Measurements from ENCODE around the gene DNAH10.

Gene DNAH10

DNA sequence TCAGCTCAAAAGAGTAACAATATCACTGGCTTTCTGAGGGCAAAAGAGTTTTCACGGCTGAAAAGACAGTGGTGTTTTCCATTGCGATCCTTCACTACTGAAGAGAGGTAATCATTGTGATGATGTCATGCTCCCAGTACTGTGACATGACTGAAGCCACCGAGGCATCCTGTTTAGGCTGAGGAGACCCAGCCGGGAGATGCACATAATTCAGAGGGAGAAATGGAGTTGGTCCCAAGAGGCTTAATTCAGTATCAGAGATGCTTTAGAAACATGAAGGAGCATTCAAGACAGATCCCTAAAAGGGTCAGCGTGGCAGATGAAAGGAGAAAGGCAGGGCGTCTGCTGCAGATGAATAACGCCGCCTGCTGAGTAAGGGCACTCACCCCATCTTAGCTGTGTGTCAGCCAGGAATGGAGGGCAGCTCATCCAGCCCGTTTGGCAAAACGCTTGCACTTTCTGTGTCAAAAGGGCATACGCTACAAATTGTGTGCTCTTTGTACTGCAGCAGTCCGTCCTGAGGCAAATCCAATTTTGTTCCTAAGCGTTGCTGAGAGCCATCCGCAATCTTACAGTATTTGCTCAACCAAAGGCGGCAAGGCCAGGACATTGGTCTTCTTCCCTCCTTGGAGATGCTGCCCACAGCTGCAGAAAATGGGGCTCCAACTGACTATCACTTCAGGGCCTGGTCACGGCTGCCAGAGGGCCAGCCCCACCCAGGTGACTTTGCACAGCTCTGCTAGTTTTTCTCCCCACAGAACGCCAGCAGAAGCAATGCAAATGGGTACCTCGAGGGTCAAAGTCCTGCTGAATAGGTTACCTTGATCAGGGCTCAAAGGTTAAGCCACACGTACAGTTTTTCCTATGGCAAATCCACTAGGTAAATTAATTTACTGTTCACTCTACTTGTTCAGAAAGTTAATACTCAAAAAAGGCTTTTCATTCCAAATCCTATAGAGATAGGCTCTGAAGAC is 187.0 kb downstream of the DNAH10 start:
- no peak for DNase-seq (ENCODE audit: low spot score)

DNA sequence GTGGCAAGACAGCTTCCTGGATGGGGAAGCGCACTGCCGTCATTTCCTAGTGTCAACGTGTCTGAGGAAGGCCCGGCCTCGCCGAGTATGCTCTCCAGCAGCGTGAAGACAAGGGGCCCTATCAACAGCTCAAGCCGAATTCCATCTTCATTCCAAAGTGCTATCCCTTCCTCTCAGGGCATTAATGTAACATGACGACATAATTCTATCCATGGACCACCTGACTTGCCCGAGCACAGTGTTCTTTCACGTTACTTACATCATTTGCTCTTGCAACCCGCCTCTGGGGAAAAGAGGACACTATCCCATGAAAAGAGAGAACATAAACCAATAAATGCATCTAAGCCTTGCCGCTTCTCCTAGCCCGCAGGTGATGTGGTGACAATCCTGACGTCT is 187.7 kb downstream of the DNAH10 start:
- no peak for DNase-seq (ENCODE audit: low spot score)

DNA sequence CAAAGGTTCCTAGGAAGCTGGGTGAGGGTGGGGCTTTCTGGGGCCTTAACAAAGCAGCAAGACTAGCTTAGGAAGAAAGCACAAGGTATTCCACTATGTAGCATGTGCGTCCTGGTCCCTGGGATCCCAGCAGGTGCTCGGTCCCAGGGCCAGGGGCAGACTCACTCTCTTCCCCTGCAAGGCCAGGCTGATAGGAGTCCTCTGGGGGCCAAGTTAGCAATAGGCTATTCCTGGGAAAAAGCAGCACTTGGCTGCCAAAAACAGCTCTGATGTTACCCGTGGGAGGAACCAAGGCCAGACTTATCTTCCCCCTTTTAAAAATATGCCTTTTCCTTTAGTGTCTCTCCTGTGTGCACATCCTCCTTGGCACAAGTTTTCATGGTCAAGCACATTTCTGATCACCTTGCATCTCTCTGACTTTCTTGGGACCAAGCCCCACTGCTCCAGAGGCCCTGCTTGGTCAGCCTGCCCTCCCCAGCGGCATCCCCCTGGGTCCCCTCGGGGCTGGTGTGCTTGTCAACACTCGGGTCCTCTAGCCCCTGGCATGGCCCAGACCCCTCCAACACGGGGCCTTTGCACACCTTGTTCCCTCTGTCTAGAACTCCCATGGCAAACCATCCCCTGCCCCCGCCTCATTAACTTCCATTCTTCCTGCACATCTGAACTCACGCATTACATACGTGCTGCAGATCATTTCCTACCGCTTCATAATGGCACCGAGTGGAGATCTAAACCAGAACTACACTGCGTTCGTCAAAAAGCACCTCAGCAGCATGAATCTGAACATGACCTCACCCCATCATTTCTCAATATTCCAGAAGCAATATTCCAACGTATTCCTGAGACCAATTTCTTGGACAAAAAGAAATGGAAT is 188.6 kb downstream of the DNAH10 start:
- DNase-seq (ENCODE audit: low spot score): no peak

DNA sequence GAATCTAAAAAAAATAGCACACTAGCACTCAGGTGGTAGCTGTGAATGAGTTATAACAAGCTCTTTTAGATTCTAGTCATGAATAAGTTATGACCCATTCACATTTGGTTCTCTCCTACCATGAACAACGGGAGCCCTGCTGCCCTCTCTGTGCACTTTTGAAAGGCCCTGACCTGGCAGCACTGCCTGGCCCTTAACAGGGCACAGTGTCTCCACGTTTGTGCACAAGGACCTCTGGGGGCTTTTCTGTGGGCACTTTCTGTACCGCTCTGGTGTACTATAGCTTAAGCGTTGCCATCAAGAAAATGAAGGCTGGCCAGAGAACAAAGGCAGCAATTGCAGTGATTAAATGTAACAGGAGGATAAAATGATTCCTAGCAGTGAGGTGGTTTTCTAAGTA is 189.4 kb downstream of the DNAH10 start:
- no peak for DNase-seq (ENCODE audit: low spot score)

DNA sequence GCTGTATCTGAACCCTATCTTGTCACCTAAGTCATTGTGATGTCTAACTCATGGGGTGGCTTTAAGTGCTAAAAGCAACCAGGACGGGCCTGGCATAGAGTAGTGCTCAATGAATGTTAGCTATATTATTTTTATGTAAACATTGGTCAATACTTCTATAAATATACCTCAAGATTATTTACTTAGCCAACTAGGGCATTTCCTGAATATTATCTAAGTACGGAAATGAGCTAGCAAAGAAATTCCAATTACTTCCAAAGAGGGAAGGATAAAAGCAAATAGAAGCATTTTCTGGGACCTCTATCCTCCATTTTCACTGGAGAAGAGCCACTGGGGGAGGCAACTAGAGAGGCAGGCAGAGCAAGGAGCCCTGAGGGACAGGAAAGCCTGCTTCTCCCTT is 189.9 kb downstream of the DNAH10 start:
- no peak for DNase-seq (ENCODE audit: low spot score)

DNA sequence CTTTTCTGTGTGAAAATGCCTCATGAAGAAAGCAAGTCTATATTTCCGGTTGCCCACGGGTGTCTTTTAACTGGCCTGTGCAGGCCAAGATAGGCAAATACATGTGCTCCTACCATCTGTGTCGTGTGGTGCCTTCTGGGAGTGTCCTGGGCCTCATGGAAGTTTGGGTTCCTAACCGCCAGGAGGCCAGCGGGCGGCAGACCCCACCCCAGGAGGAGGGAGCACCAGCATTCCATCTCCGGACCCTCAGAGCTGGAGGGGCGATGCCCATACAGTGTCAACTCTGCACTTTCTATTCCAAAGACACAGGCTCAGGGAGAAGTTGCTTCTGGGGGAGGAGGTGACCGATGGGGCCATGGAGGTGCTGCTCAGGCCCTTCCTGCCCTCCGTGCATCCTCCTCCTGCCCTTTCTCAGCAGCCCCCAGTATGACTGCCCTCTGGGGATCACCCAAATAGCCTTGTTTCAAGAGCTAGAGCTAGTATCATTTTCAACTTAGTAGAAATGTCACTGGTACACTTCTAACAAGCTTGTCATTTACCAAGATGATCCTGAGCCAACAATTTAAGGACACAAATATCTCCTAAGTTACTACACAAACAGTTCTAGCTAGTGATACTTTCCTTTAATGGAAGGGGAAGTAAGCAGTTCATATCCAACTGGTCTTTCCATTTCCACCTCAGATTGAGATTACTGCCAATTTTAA is 192.7 kb downstream of the DNAH10 start:
- no peak for DNase-seq (ENCODE audit: low spot score)

DNA sequence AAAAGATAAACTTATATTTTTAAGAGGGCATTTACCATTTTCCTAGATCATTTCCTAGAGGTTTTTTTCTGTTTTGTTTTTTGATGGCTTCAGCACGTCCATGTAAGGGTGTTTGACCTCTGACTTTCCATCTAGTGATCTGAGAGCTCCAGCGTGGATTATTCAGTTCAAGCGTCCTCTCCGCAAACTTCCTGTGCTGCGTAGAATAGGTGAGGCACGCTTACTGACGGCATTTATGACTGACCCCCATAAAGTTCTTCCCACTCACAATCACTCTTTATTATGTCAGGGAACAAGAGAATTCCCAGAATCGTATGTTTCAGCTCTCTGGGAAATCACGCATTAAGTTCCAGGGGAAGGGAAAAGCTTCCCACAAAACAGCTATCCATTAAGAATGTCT is 194.1 kb downstream of the DNAH10 start:
- no peak for DNase-seq (ENCODE audit: low spot score)

DNA sequence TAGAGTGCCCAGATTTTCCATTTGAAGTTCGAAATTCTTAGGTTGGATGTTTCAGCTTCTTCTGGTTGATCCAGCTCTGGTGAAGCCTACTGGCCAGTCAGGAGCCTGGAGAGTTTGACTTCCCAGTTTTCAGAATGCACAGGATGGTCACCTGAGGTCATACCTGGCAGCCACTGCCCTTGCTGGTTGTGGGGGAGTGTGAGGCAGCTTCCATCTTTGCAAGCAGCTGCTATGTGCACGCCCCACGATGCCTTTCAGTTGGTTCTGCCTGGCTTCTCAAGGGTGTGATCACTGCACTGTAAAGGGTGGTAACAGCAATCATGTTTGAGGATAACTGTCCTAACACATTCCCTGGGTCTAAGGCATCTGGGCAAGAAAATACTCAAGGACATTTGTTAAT is 195.1 kb downstream of the DNAH10 start:
- no peak for DNase-seq (ENCODE audit: low spot score)

DNA sequence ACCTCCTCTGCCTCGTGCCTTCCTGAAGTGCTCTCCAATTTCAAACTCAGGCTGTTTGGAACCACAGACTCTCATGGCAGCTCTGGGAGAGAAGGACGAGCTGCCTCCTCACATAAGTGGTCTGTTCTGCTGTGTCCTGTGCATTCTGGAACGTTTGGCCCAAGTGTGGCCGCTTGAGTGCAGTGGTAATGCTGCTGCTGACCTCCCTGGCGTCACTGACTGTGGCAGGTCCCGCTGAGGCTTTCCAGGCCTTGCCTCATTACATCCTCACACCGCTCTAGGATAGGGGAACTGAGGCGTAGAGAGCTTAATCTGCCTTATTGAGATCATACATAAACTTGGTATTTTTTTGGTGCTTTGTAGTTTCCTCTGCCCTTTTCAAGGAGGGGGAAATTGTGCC is 196.4 kb downstream of the DNAH10 start:
- no peak for DNase-seq (ENCODE audit: low spot score)

DNA sequence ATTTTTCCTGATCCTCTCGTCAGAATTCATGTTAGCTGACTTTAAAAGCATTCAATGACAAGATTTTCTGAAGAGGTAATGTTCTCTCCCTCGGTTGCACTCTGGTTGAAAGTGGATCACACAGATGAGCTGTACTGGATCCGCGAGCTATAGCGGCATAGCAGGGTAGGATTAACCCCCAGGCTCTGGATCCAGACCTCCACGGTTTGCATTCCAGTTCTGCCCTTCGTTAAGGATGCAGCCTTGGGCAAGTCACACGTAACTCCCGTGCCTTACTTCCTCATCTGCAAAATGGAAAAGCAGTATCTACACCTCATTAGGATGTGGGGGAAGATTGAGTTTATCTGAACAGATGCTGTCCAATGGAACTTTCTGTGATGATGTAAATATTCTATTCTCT is 196.8 kb downstream of the DNAH10 start:
- no peak for DNase-seq (ENCODE audit: low spot score)

DNA sequence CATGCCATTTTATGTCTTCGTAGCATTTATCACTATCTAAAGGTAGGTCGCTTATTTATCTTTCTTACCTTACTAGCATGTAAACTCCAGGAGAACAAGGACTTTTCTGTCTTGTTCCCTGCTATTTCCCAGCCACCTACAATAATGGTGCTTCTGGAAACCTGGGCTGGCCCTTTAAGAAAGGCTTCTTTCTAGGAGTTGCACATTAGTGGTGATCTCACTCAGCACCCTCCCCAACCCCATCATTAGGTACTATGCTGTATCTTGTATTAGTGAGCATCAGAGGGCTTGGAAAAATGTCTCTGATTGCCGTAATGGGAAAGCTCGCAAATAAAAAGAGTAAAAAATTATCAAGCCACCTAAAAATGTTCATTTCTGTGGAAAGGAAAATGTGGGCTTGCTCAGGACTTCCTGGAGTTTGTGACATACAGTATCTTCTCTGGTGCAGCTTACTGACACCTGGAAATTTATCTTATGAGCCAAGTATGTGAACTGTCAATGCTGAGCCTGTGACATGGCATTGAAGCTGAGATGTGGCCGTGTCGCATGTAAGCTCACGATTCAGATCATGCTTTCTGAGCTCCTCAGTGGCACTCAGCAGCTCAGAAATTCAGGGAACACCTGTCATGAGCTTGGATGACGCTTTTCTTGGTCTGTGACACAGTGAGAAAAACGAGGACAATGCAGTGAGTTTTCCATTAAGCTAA is 198.1 kb downstream of the DNAH10 start:
- DNase-seq (ENCODE audit: low spot score): no peak

DNA sequence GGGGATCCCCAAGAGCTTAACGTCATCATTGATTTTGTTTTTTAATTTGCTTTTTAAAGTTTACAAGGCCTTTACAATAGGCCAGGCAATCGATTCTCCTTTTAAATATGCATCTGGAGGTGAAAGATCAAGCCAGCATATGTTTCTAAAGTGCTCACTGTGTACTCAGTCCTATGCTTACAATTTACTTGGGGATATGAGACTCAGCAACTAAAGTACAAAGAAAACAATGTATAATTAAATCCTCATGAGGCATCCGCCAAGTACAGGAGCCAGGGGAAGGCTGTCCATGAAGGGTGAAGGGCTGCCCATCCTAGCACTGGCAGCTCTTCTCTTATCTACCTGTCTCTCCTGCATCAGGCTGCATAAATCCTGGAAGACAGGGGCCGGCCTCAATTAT is 198.8 kb downstream of the DNAH10 start:
- DNase-seq (ENCODE audit: low spot score): no peak

DNA sequence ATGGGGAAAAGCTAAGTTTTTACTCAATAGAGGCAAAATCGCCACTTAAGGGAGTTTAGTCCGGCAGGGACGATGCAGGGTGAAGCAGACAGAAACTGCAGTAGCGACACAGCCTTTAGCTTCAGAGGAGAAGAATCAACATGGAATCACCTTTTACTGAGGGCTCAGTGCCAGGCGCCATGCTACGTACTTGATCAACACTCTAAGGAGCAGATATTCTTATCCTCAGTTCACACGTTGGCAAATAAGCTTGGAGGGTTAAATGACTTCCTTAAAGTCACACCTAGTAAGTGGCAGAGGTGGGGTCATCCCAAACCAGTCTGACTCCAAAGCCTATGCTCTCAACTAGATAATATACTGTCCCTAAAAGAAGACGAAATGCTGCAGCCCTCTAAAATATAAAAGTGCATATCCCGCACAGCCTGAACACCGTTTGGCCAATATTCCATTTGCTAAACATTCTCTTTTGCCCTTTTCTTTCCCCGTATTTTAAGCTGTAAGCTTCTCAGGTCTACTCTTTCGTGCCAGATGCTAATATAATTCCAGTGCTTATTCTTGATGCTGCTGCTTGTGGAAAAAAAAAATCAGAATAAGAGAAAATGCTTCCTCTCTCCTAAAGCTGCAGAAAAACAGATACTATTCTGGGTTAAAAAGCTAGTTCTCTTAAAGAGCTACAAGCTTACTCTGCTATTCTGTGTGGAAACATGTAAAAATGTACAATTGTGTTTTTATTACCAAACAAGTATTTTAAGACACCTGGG is 199.7 kb downstream of the DNAH10 start:
- DNase-seq (ENCODE audit: low spot score): no peak

DNA sequence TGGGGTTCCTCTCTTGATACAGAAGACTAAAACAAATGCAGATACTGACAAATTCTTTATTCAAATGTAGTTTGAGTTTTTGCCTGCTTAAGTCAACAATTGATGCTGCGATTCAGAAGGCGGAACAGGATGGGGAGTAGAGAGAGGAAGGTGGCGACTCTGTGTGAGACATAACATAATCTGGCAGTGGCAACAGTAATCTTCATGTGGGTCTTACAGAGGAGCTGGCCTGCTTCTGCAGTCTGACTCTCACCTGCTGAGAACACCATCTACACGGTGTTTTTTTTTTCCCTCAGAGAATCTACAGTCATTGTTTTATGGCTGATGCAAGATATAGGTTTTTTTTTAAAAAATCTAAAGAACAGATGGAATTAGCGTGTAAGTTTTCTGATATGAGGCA is 200.4 kb downstream of the DNAH10 start:
- DNase-seq (ENCODE audit: low spot score): no peak

DNA sequence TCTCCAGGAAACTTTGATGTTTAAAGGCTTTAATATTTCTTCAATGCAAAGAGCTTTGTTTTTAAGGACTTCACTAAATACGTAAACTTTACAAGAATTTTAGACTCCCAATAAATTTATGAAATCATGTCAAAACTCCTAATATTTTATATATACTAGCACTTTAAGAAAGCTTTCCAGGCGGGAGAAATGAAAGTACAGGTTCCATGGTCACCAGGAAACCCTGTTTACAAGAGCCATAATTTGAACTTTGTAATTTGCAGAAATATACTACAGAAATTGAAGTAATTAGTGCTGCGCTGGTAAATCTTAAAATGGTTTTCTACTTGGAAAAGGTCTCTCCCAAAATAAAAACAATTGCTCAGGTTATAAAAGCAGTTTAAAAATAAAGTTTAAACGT is 201.7 kb downstream of the DNAH10 start:
- no peak for DNase-seq (ENCODE audit: low spot score)

DNA sequence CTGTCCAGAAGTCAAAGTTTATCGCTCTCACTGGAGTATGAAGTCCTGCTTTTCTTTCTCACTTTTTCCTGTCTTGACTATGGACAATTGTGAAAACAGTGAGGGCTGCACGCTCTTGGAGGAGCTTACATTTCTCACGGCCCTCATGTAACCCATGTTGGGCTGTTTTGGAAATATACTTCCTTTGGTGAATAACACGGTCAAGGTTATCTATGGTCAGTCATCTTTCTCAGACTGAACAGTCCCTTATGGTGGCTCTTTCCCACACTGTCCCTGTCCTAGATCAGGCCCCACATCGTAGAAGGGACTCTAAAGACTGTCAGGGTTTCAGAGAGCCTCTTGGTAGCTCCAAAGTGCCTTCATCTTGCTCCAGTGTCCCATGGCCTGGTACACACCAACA is 203.3 kb downstream of the DNAH10 start:
- no peak for DNase-seq (ENCODE audit: low spot score)

DNA sequence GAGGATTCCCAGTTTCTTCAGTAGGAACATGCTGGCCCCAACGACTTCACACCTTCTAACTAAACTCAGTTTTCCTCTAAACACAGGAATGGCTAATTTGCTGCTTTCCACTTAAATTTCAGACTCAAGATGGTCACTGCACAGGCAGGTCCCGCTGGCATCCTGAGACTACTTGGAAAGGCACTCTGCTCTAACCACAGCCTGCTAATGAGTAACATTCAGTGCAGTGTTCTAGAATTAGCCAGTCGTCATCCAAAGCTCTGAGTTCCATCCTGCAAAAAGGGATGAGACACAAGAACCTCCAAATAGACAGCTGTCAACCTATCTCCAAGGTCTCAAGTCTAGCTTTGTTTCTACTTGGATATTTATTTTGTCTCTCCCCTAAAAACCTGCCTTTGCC is 204.5 kb downstream of the DNAH10 start:
- no peak for DNase-seq (ENCODE audit: low spot score)

DNA sequence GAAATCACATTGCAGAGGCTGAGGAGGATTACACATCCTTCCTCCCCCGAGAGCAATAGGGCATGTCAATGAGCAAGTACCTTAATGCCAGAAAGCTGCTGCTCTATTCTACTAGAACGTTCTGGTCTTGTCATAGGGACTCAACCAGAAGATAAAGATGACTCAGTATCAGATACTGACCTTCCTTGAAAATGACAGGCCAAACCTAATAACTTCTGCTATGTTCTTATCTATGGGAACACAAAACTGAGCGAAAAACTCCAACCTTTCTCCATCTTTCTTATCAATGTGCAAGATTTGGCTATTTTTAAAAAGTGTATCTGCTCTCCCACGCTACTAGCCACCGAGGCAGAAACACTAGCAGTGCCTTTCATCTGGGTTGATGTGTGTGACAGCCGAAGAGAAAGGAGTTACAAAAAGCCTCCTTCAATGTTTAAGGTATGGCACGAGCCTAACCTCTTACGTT is 205.1 kb downstream of the DNAH10 start:
- DNase-seq (ENCODE audit: low spot score): no peak

DNA sequence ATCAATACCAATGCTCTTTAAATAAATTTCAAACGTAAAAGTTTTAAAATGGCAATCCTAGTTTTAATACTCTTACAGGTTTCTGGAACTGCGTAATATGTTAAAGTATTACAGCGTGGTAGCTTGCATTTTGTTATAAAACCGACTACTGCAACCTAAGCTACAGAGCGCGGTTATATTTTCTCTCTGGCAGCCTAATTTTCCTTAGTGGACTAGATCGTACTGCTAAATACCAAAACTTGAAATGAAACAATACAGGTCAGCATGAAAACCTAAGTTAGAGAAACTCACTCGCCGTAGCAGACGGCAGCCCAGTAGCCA is 209.3 kb downstream of the DNAH10 start:
- no peak for DNase-seq (ENCODE audit: low spot score)

DNA sequence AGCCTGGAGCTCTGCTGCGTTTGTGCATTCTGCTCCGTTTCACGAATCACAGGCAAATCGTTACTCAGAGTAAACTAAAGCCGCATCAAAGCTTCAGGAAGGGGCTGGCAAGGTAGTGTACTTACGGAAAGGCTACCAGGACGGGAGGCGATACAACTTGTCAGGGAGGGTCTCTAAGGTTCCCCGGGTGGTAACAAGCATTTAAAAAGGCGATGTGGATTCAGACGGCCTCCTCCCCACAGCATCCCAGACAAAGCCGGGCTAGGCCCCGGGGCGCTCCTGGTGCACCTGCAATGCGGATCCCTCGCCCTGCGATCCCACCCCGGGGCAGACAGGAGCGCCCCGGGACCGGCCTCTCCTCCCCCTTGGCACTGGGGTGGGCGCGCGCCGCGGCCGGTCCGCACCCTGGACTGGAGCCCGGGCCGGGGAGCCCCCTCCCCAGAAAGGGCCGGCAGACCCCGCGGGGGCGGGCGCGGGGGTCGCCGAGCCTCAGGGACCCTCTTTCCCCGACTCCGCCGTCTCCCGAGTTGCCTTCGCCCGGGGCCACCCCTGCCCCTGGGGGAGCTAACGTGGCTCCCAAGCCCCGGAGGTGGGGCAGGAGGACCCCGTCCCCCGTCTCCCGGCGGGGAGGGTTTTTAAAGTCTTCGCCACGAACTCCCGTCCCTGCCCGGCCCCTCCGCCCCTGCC is 209.8 kb downstream of the DNAH10 start:
- peak; percentile 68 for DNase-seq (ENCODE audit: low spot score)
